ENCODE data around the gene TP53BP2. TPM values are rescaled to one million over a fixed set of nuclear protein-coding genes. Genes with fewer than 3 reads are reported as not detected.
A peak's percentile ranks its signal among the peaks of the same experiment; 100 is the strongest.

TP53BP2 gene
- total and polyA plus RNA-seq, 10 of the 15 experiments (the other 5 are each of a cell fraction or from before 2014, with no cell fraction given) = 1.6 to 13.7 (median 5.6) TPM

DNA sequence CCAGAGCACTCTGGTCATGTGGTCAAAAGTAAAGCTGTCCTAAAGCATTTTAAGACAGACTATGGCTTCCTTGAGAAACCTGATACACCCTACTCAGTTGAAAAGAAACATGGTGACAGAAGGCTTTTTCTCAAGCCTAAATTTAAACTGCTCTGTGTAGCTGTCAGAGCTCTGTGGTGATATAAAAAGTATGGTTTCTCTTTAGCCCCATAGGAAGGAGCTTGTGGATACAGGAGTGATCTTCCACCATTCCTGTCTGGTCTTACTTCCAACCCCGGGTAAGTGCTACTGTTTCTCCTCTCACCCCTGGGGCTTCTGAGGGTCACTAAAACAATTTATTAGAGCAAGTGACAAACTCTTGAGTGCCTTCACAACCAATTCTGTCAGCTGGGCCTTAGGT lies 8.5 kb downstream of the TP53BP2 start:
- FAIRE-seq = no peak
- Histone ChIP-seq H4K20me1 (ENCODE audit: control insufficient read depth, insufficient read depth) (peaks cover 2% of the 10 kb centered on the region; the same call in 1 of the 2 replicates), H3K9me3 (replicated peaks; ENCODE audit: control insufficient read depth, insufficient read depth, low read length) (no peaks in the 10 kb centered on the region), H3K4me2 (ENCODE audit: control insufficient read depth, insufficient read depth) (no peak overlapping the region), H3K4me1 (ENCODE audit: control insufficient read depth, insufficient read depth, low read length) (peaks cover 4% of the 10 kb centered on the region; the same call in 1 of the 2 replicates), H3K79me2 (ENCODE audit: control insufficient read depth, insufficient read depth, low read length) (no peaks in the 10 kb centered on the region; the same call in 1 of the 2 replicates), H3K27ac (ENCODE audit: control insufficient read depth, insufficient read depth) (no peak overlapping the region), H3K36me3 (ENCODE audit: control insufficient read depth in 2 of 2, insufficient read depth in 2 of 2, low read length in 1 of 2) (no peaks in the 10 kb centered on the region), H3K4me3 (no peak overlapping the region), H3K27me3 (replicated peaks in 1 of 2; ENCODE audit: control insufficient read depth in 2 of 2, insufficient read depth in 2 of 2, low read length in 1 of 2) (no peaks in the 10 kb centered on the region), H3K9ac (ENCODE audit: control insufficient read depth, insufficient read depth, low read length) (no peak overlapping the region), H2AFZ (ENCODE audit: control insufficient read depth, low read depth, low read length) (no peak overlapping the region)
- WGBS (ENCODE audit: insufficient coverage, insufficient replicate concordance, low lambda C conversion rate, missing lambda C conversion rate) = 35% methylated on average over 1 of the region's 1 CpG
- in situ Hi-C loops (cut with MboI) = no loop called here
- no peak for DNase-seq (ENCODE audit: low read depth, low spot score)
- POLR2A ChIA-PET = interaction anchor here (1.4 kb wide), 1 partner anchor 8 kb away, joined by 4 read pairs; the partner anchor contains the start of gene TP53BP2
- CTCF ChIA-PET = interaction anchor here (1.0 to 1.5 kb wide), 3 partner anchors 26 to 281 kb away, joined by 3 to 4 read pairs (median 3); no protein-coding TSS in a partner anchor
- 0 out of 3 replicates have a peak, but pooled peaks have one; percentile 8 for ATAC-seq
- intact Hi-C loops (cut with micrococcal nuclease; ENCODE audit: unreplicated experiment) = no loop called here
- BruUV-seq (replicated peaks) = no TSS peak
- SMC1A ChIA-PET (ENCODE audit: uncharacterized antibody, unreplicated experiment) = interaction anchor here (1.2 to 1.5 kb wide), 2 partner anchors 11 to 14 kb away, joined by 3 read pairs; no protein-coding TSS in a partner anchor
- no peak for TF ChIP-seq RBBP5 (conservative IDR thresholded peaks at IDR 0.05)
- TF ChIP-seq GATAD2B (conservative IDR thresholded peaks at IDR 0.05; ENCODE audit: low read depth) = no peak
- no peak for TF ChIP-seq CBX3 (IDR thresholded peaks at IDR 0.05; ENCODE audit: borderline replicate concordance, low read depth)
- no peak for TF ChIP-seq TCF7 (IDR thresholded peaks at IDR 0.05; ENCODE audit: borderline replicate concordance)
- no peak for TF ChIP-seq NFIC (IDR thresholded peaks at IDR 0.05; ENCODE audit: low read depth, low read length)
- no peak for TF ChIP-seq MLLT1 (IDR thresholded peaks at IDR 0.05)
- no peak for TF ChIP-seq SREBF1 (IDR thresholded peaks at IDR 0.05; ENCODE audit: low read length)
- no peak for TF ChIP-seq PRDM15 (CRISPR knock-in tag; IDR thresholded peaks at IDR 0.05)
- no peak for TF ChIP-seq KDM1A (IDR thresholded peaks at IDR 0.05; ENCODE audit: borderline replicate concordance)
- no peak for TF ChIP-seq ZNF274 (IDR thresholded peaks at IDR 0.05; ENCODE audit: insufficient read depth, insufficient read length)
- TF ChIP-seq, protein P1, sequence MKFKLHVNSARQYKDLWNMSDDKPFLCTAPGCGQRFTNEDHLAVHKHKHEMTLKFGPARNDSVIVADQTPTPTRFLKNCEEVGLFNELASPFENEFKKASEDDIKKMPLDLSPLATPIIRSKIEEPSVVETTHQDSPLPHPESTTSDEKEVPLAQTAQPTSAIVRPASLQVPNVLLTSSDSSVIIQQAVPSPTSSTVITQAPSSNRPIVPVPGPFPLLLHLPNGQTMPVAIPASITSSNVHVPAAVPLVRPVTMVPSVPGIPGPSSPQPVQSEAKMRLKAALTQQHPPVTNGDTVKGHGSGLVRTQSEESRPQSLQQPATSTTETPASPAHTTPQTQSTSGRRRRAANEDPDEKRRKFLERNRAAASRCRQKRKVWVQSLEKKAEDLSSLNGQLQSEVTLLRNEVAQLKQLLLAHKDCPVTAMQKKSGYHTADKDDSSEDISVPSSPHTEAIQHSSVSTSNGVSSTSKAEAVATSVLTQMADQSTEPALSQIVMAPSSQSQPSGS (IDR thresholded peaks at IDR 0.05; ENCODE audit: low read length) = no peak
- no peak for TF ChIP-seq PAX5 (IDR thresholded peaks at IDR 0.05; ENCODE audit: borderline replicate concordance, low read depth, low read length)
- RAD21 ChIA-PET (ENCODE audit: unreplicated experiment) = interaction anchor here (0.7 kb wide), 1 partner anchor 72 kb away, joined by 4 read pairs; no protein-coding TSS in a partner anchor

All from GM12878 (cell line).